Measurements from ENCODE around the gene UBFD1. TPM values are rescaled to one million over a fixed set of nuclear protein-coding genes. Genes with fewer than 3 reads are reported as not detected.
"Not testable (repeated sequence)": the region's sequence is repeated elsewhere in the genome, so short reads cannot be mapped to it uniquely, and the experiment has no call there.

Gene UBFD1
- total RNA-seq (2014; rRNA removed; shearing (Covaris generic)): 70.8 and 89.2 TPM in 2 replicates
- polyA plus RNA-seq (2015; cell fraction: cytosol; rRNA removed): 44.6 and 57.7 TPM in 2 replicates
- 67.9 and 79.7 TPM in 2 replicates for polyA plus RNA-seq (2015; cell fraction: nucleus; rRNA removed)

- DNase-seq (ENCODE audit: low read depth): peak; percentile 99
Measured at GRCh38 chr16:23556881-23557778, at the start of gene UBFD1, which contains the start of gene EARS2. UBFD1 (plus strand) TSS chr16:23557727; CDS start chr16:23557743, 16 bp downstream. EARS2 (minus strand) TSS chr16:23557350; CDS start chr16:23557343, 7 bp downstream.

GRCh38 chr16:23508589-23509440 lies 48.7 kb upstream of the UBFD1 start:
- DNase-seq (ENCODE audit: low read depth): no peak

GRCh38 chr16:23509441-23509754 lies 48.1 kb upstream of the UBFD1 start:
- no peak for DNase-seq (ENCODE audit: low read depth)

- DNase-seq (ENCODE audit: low read depth): no peak
Measured at GRCh38 chr16:23509782-23510163, 47.8 kb upstream of the UBFD1 start.

- peak; percentile 73 for DNase-seq (ENCODE audit: low read depth)
Measured at GRCh38 chr16:23510164-23510914, 47.2 kb upstream of the UBFD1 start, which contains the start of gene GGA2. GGA2 (minus strand) TSS chr16:23510494; CDS start chr16:23510411, 83 bp downstream.

- not testable (repeated sequence) for DNase-seq (ENCODE audit: low read depth)
Measured at GRCh38 chr16:23510915-23511270, 46.6 kb upstream of the UBFD1 start.

GRCh38 chr16:23511731-23512130 lies 45.8 kb upstream of the UBFD1 start:
- no peak for DNase-seq (ENCODE audit: low read depth)

- no peak for DNase-seq (ENCODE audit: low read depth)
Measured at GRCh38 chr16:23512168-23512695, 45.3 kb upstream of the UBFD1 start.

- DNase-seq (ENCODE audit: low read depth): no peak
Measured at GRCh38 chr16:23514381-23515152, 43.0 kb upstream of the UBFD1 start.

- no peak for DNase-seq (ENCODE audit: low read depth)
Measured at GRCh38 chr16:23515881-23516280, 41.6 kb upstream of the UBFD1 start.

- DNase-seq (ENCODE audit: low read depth): no peak
Measured at GRCh38 chr16:23516366-23517137, 41.0 kb upstream of the UBFD1 start.

- no peak for DNase-seq (ENCODE audit: low read depth)
Measured at GRCh38 chr16:23518435-23518891, 39.1 kb upstream of the UBFD1 start.

- DNase-seq (ENCODE audit: low read depth): no peak
Measured at GRCh38 chr16:23519282-23519681, 38.2 kb upstream of the UBFD1 start.

GRCh38 chr16:23520500-23520899 lies 37.0 kb upstream of the UBFD1 start:
- DNase-seq (ENCODE audit: low read depth): no peak

- DNase-seq (ENCODE audit: low read depth): no peak
Measured at GRCh38 chr16:23521037-23521743, 36.3 kb upstream of the UBFD1 start.

GRCh38 chr16:23521965-23522364 lies 35.6 kb upstream of the UBFD1 start:
- DNase-seq (ENCODE audit: low read depth): no peak

GRCh38 chr16:23523321-23523720 lies 34.2 kb upstream of the UBFD1 start:
- no peak for DNase-seq (ENCODE audit: low read depth)

GRCh38 chr16:23523876-23524385 lies 33.6 kb upstream of the UBFD1 start:
- no peak for DNase-seq (ENCODE audit: low read depth)

Data from HT1080 (cell line).